Measurements from ENCODE around the gene RIPK4. TPM values are rescaled to one million over a fixed set of nuclear protein-coding genes. Genes with fewer than 3 reads are reported as not detected.
A peak's percentile ranks its signal among the peaks of the same experiment; 100 is the strongest.

The RIPK4 gene
- total RNA-seq, 1 experiment from 2014 or later, result 20.1 TPM

- ChIA-PET CTCF (interaction anchor here (1.2 to 14.5 kb wide), 4 partner anchors 12 to 355 kb away, joined by 3 to 207 read pairs (median 42); no protein-coding TSS in a partner anchor), POLR2A (no interaction called here)
- no peak overlapping the region for H3K27ac Mint-ChIP-seq
- H3K27me3 Mint-ChIP-seq (ENCODE audit: low read depth), result peaks cover 89% of the 10 kb centered on the region
- no peaks in the 10 kb centered on the region for H3K9me3 Mint-ChIP-seq
- peaks cover 80% of the 10 kb centered on the region for H3K4me1 Mint-ChIP-seq
- TF ChIP-seq E2F4 (CRISPR knock-in tag; IDR thresholded peaks at IDR 0.05; ENCODE audit: borderline replicate concordance, low read depth) (no peak), HMGXB4 (CRISPR knock-in tag; IDR thresholded peaks at IDR 0.05) (no peak), ZBTB21 (CRISPR knock-in tag; IDR thresholded peaks at IDR 0.05; ENCODE audit: borderline replicate concordance) (no peak), CREM (CRISPR knock-in tag; IDR thresholded peaks at IDR 0.05) (no peak), ZNF121 (CRISPR knock-in tag; IDR thresholded peaks at IDR 0.05) (no peak), TP53 (CRISPR knock-in tag; IDR thresholded peaks at IDR 0.05) (no peak), KAT7 (CRISPR knock-in tag; IDR thresholded peaks at IDR 0.05; ENCODE audit: borderline replicate concordance) (no peak), ZNF512 (CRISPR knock-in tag; IDR thresholded peaks at IDR 0.05; ENCODE audit: borderline replicate concordance) (no peak), ATF6 (CRISPR knock-in tag; IDR thresholded peaks at IDR 0.05) (no peak), NR3C1 (CRISPR knock-in tag; conservative IDR thresholded peaks at IDR 0.05; ENCODE audit: low read depth) (no peak)
- H3K36me3 Mint-ChIP-seq, result no peaks in the 10 kb centered on the region
- DNase-seq (ENCODE audit: low spot score), result no peak
- peak overlapping the region; percentile 83 for H3K4me3 Mint-ChIP-seq
- ATAC-seq, result no peak
Observed at GRCh38 chr21:41765973-41766882, 624 bp downstream of the RIPK4 start.

GRCh38 chr21:41765420-41765821, 1.4 kb downstream of the RIPK4 start:
- no peak for DNase-seq (ENCODE audit: low spot score)
- CTCF ChIA-PET, result interaction anchor here (1.2 to 14.5 kb wide), 4 partner anchors 12 to 354 kb away, joined by 3 to 207 read pairs (median 42); no protein-coding TSS in a partner anchor
- Mint-ChIP-seq H3K4me3 (peak overlapping the region; percentile 82), H3K27me3 (ENCODE audit: low read depth) (peaks cover 88% of the 10 kb centered on the region), H3K27ac (peak overlapping the region; percentile 63; the same call in 1 of the 2 replicates), H3K36me3 (no peaks in the 10 kb centered on the region), H3K4me1 (peaks cover 84% of the 10 kb centered on the region), H3K9me3 (no peaks in the 10 kb centered on the region)
- POLR2A ChIA-PET, result no interaction called here
- ATAC-seq, result no peak
- TF ChIP-seq E2F1 (CRISPR knock-in tag; IDR thresholded peaks at IDR 0.05), result no peak
- TF ChIP-seq NR1H2 (CRISPR knock-in tag; IDR thresholded peaks at IDR 0.05), result no peak
- TF ChIP-seq RELA (CRISPR knock-in tag; IDR thresholded peaks at IDR 0.05; ENCODE audit: borderline replicate concordance), result no peak
- TF ChIP-seq PRRX2 (CRISPR knock-in tag; IDR thresholded peaks at IDR 0.05), result no peak
- no peak for TF ChIP-seq ESRRA (CRISPR knock-in tag; IDR thresholded peaks at IDR 0.05; ENCODE audit: borderline replicate concordance)
- TF ChIP-seq ATF6 (CRISPR knock-in tag; IDR thresholded peaks at IDR 0.05), result no peak
- no peak for TF ChIP-seq CREB1 (CRISPR knock-in tag; IDR thresholded peaks at IDR 0.05)
- no peak for TF ChIP-seq CBFB (CRISPR knock-in tag; IDR thresholded peaks at IDR 0.05; ENCODE audit: low read depth)
